ENCODE measurements around the gene OS9. TPM values are rescaled to one million over a fixed set of nuclear protein-coding genes. Genes with fewer than 3 reads are reported as not detected.

Gene OS9
- polyA plus RNA-seq, 2 of the 4 experiments (the other 2 are of a cell fraction): 128 to 183 TPM

GRCh38 chr12:57732726-57733593, 39.0 kb downstream of the OS9 start:
- Histone ChIP-seq H3K4me3 (no peak overlapping the region), H3K4me1 (peaks cover 16% of the 10 kb centered on the region), H3K4me2 (no peak overlapping the region), H3K9me3 (no peaks in the 10 kb centered on the region), H3K27ac (no peak overlapping the region)
- WGBS (ENCODE audit: missing lambda C conversion rate): 76% methylated on average over 8 of the region's 11 CpGs
- CTCF ChIA-PET: interaction anchor here (1.1 to 10.7 kb wide), 7 partner anchors 8 to 180 kb away, joined by 3 to 242 read pairs (median 4); partner anchors contain the start of gene OS9
- POLR2A ChIA-PET: interaction anchor here (0.5 kb wide), 1 partner anchor 172 kb away, joined by 4 read pairs; no protein-coding TSS in a partner anchor
- ATAC-seq: no peak
- TF ChIP-seq HOXA7 (CRISPR knock-in tag; IDR thresholded peaks at IDR 0.05) (no peak), KDM1A (IDR thresholded peaks at IDR 0.05; ENCODE audit: low read depth) (no peak), EP300 (IDR thresholded peaks at IDR 0.05) (no peak), PHF8 (IDR thresholded peaks at IDR 0.05; ENCODE audit: borderline replicate concordance, low read depth) (no peak), ELK1 (IDR thresholded peaks at IDR 0.05; ENCODE audit: low read depth, low read length) (no peak), MAFK (IDR thresholded peaks at IDR 0.05; ENCODE audit: partially characterized antibody) (no peak), HES2 (IDR thresholded peaks at IDR 0.05) (no peak), HMGXB4 (CRISPR knock-in tag; IDR thresholded peaks at IDR 0.05; ENCODE audit: borderline replicate concordance) (no peak), ZFP36 (IDR thresholded peaks at IDR 0.05; ENCODE audit: borderline replicate concordance, partially characterized antibody) (no peak)
- DNase-seq (ENCODE audit: low read depth in 1 of 2, low spot score in 1 of 2): no peak
- FAIRE-seq: no peak

GRCh38 chr12:57733928-57734327, 40.0 kb downstream of the OS9 start:
- Histone ChIP-seq H3K4me2 (no peak overlapping the region), H3K27ac (no peak overlapping the region), H3K4me1 (peaks cover 25% of the 10 kb centered on the region), H3K9me3 (no peaks in the 10 kb centered on the region), H3K4me3 (no peak overlapping the region)
- DNase-seq (ENCODE audit: low read depth in 1 of 2, low spot score in 1 of 2) (no peak), ATAC-seq (no peak), FAIRE-seq (no peak)
- ChIA-PET POLR2A (interaction anchor here (0.5 kb wide), 1 partner anchor 171 kb away, joined by 4 read pairs; no protein-coding TSS in a partner anchor), CTCF (interaction anchor here (1.0 to 10.7 kb wide), 7 partner anchors 10 to 181 kb away, joined by 3 to 242 read pairs (median 3); partner anchors contain the start of genes B4GALNT1 and TSPAN31)
- WGBS (ENCODE audit: missing lambda C conversion rate): 63% methylated on average over 6 of the region's 6 CpGs
- no peak for TF ChIP-seq KDM5A (IDR thresholded peaks at IDR 0.05)
- no peak for TF ChIP-seq JUNB (IDR thresholded peaks at IDR 0.05)
- TF ChIP-seq ESRRA (IDR thresholded peaks at IDR 0.05; ENCODE audit: borderline replicate concordance, low read length): no peak
- TF ChIP-seq HES2 (IDR thresholded peaks at IDR 0.05): no peak
- no peak for TF ChIP-seq CBX8 (IDR thresholded peaks at IDR 0.05)
- TF ChIP-seq RARB (CRISPR knock-in tag; IDR thresholded peaks at IDR 0.05): no peak
- TF ChIP-seq PBX3 (IDR thresholded peaks at IDR 0.05): no peak
- no peak for TF ChIP-seq MAFK (IDR thresholded peaks at IDR 0.05; ENCODE audit: partially characterized antibody)
- no peak for TF ChIP-seq RCOR1 (IDR thresholded peaks at IDR 0.05; ENCODE audit: low read depth, low read length)
- no peak for TF ChIP-seq TFCP2L1 (CRISPR knock-in tag; IDR thresholded peaks at IDR 0.05)
- no peak for TF ChIP-seq EHMT2 (IDR thresholded peaks at IDR 0.05; ENCODE audit: low read depth)
- TF ChIP-seq POLR2A (IDR thresholded peaks at IDR 0.05; ENCODE audit: low read length): no peak
- no peak for TF ChIP-seq E2F6 (IDR thresholded peaks at IDR 0.05; ENCODE audit: borderline replicate concordance, low read depth)
- no peak for TF ChIP-seq BHLHE40 (IDR thresholded peaks at IDR 0.05; ENCODE audit: low read depth, low read length)
- no peak for TF ChIP-seq RAD21 (conservative IDR thresholded peaks at IDR 0.05 in 1 of 2, IDR thresholded peaks at IDR 0.05 in 1 of 2)
- TF ChIP-seq POLR2AphosphoS2 (conservative IDR thresholded peaks at IDR 0.05; ENCODE audit: low read length): no peak
- TF ChIP-seq CTCF (IDR thresholded peaks at IDR 0.05): no peak
- TF ChIP-seq SREBF2 (IDR thresholded peaks at IDR 0.05): no peak
- no peak for TF ChIP-seq TP53 (CRISPR knock-in tag; IDR thresholded peaks at IDR 0.05)
- no peak for TF ChIP-seq ATOH8 (CRISPR knock-in tag; IDR thresholded peaks at IDR 0.05; ENCODE audit: low read depth)

Data from A549 (cell line).